K562 (cell line): ENCODE results near the gene SCUBE1. TPM values are rescaled to one million over a fixed set of nuclear protein-coding genes. Genes with fewer than 3 reads are reported as not detected.

Experiments
- BCOR ChIP-seq: fragments of 450-650 bp; IDR thresholded peaks from 2 replicates; pipeline ENCODE4 v1.6.1; 2016
- CHD2 ChIP-seq: IDR thresholded peaks from 2 replicates; pipeline ENCODE4 v1.6.1; 2011; ENCODE audit warnings: low read depth, low read length
- E2F3 ChIP-seq: fragments of 250-450 bp; sonication (Bioruptor Pico); IDR thresholded peaks from 2 replicates; pipeline ENCODE4 v1.4.0; 2020; ENCODE audit warnings: mild to moderate bottlenecking
- EP400 ChIP-seq: fragments of 450-650 bp; IDR thresholded peaks from 2 replicates; pipeline ENCODE4 v1.6.1; 2017; ENCODE audit warnings: antibody characterized with exemption, mild to moderate bottlenecking, moderate library complexity
- FOXK2 ChIP-seq, 2 experiments: fragments of 450-650 bp; IDR thresholded peaks in 1 of 2; conservative IDR thresholded peaks in 1 of 2; 2 replicates each; pipeline ENCODE4 v1.6.1; 2016; ENCODE audit warnings: low read depth in 2 of 2, mild to moderate bottlenecking in 1 of 2
- MAZ ChIP-seq, 2 experiments: fragments of 450-650 bp in 1 of 2; sonication (generic) in 1 of 2; formaldehyde crosslinking; IDR thresholded peaks in 1 of 2; conservative IDR thresholded peaks in 1 of 2; 2 replicates each; pipeline versions ENCODE4 v1.4.0 to v1.5.0; 2020; ENCODE audit warnings: mild to moderate bottlenecking in 1 of 2, missing genetic modification reagents in 1 of 2
- MTA1 ChIP-seq: fragments of 450-650 bp; IDR thresholded peaks from 2 replicates; pipeline ENCODE4 v1.6.1; 2017; ENCODE audit warnings: borderline replicate concordance
- RB1 ChIP-seq: fragments of 450-650 bp; IDR thresholded peaks from 2 replicates; pipeline ENCODE4 v1.6.1; 2017; ENCODE audit warnings: low read depth, mild to moderate bottlenecking
- RBFOX2 ChIP-seq: fragments of 200-400 bp; formaldehyde crosslinking; IDR thresholded peaks from 2 replicates; pipeline ENCODE4 v1.6.1; 2017; ENCODE audit warnings: low read depth, mild to moderate bottlenecking, low read length, moderate library complexity
- SP1 ChIP-seq: sonication (generic); formaldehyde crosslinking; IDR thresholded peaks from 2 replicates; pipeline ENCODE4 v1.8.1; 2022; ENCODE audit warnings: mild to moderate bottlenecking, missing genetic modification reagents
- ZEB2 ChIP-seq: fragments of 450-650 bp; IDR thresholded peaks from 2 replicates; pipeline ENCODE4 v1.6.1; 2016
- polyA plus RNA-seq, 8 experiments: library from polyadenylated mRNA; depleted of rRNA in 4 of 8; stranded (reverse) in 5 of 8; unstranded in 3 of 8; fragments of >200 nt; fragmentation: Nextera tagmentation in 2 of 8; fragmentation: Illumina TruSeq in 1 of 8; extraction: Ambion mirVana in 2 of 8; extraction: Trizol in 1 of 8; gene quantifications; 2 replicates each; pipeline versions ENCODE4 v1.2.1 to v1.2.3, GENCODE V29; 2011 to 2014; ENCODE audit warnings: inconsistent platforms in 1 of 8, missing spikeins in 1 of 8
- total RNA-seq, 7 experiments: library from RNA; depleted of rRNA in 6 of 7; stranded (reverse); fragments of >200 nt in 6 of 7; fragmentation: Illumina TruSeq in 2 of 7; extraction: Trizol in 2 of 7; gene quantifications; 2 replicates each; pipeline versions ENCODE4 v1.2.1 to v1.2.3, GENCODE V29; 2011 to 2021; ENCODE audit warnings: low replicate concordance in 1 of 7
- TF ChIP-seq, protein P1 (sequence below): fragments of 200-600 bp; sonication (generic); IDR thresholded peaks from one replicate; pipeline ENCODE4 v1.6.1; 2012; ENCODE audit warnings: mild to moderate bottlenecking, low read depth, low read length, inconsistent platforms
- TF ChIP-seq, protein P2 (sequence below), 3 experiments: fragments of 200-800 bp in 1 of 3; sonication (Bioruptor generic) in 1 of 3; sonication (generic) in 1 of 3; formaldehyde crosslinking in 1 of 3; IDR thresholded peaks; 2 replicates each; pipeline versions ENCODE4 v1.6.1 to v1.8.0; 2016 to 2022; ENCODE audit warnings: mild to moderate bottlenecking in 2 of 3, missing compliant biosample characterization in 2 of 3, missing genetic modification characterization in 2 of 3, missing genetic modification reagents in 1 of 3

The SCUBE1 gene
- total and polyA plus RNA-seq, 9 of the 15 experiments (the other 6 are each of a cell fraction or from before 2014, with no cell fraction given): 0.03 to 0.47 (median 0.29) TPM; not detected in 6

- TF ChIP-seq EP400 (peak; percentile 60), RB1 (peak; percentile 23; the same call in 1 of the 2 replicates), FOXK2 (conservative IDR thresholded peaks at IDR 0.05 in 1 of 2, IDR thresholded peaks at IDR 0.05 in 1 of 2; ENCODE audit: low read depth in 2 of 2) (peak in 1 of 2 experiments; percentile 46; a peak in 1 of 4 replicates), ZEB2 (peak; percentile 90), MAZ (CRISPR knock-in tag; conservative IDR thresholded peaks at IDR 0.05 in 1 of 2, IDR thresholded peaks at IDR 0.05 in 1 of 2) (peak; percentile 43 to 66; a peak in 2 of 4 replicates), E2F3 (CRISPR knock-in tag) (no peak), RBFOX2 (peak; percentile 66), MTA1 (no peak), SP1 (CRISPR knock-in tag) (0 out of 2 replicates have a peak, but pooled peaks have one; percentile 59), BCOR (peak; percentile 15; the same call in 1 of the 2 replicates), CHD2 (no peak)
- TF ChIP-seq, protein P1, sequence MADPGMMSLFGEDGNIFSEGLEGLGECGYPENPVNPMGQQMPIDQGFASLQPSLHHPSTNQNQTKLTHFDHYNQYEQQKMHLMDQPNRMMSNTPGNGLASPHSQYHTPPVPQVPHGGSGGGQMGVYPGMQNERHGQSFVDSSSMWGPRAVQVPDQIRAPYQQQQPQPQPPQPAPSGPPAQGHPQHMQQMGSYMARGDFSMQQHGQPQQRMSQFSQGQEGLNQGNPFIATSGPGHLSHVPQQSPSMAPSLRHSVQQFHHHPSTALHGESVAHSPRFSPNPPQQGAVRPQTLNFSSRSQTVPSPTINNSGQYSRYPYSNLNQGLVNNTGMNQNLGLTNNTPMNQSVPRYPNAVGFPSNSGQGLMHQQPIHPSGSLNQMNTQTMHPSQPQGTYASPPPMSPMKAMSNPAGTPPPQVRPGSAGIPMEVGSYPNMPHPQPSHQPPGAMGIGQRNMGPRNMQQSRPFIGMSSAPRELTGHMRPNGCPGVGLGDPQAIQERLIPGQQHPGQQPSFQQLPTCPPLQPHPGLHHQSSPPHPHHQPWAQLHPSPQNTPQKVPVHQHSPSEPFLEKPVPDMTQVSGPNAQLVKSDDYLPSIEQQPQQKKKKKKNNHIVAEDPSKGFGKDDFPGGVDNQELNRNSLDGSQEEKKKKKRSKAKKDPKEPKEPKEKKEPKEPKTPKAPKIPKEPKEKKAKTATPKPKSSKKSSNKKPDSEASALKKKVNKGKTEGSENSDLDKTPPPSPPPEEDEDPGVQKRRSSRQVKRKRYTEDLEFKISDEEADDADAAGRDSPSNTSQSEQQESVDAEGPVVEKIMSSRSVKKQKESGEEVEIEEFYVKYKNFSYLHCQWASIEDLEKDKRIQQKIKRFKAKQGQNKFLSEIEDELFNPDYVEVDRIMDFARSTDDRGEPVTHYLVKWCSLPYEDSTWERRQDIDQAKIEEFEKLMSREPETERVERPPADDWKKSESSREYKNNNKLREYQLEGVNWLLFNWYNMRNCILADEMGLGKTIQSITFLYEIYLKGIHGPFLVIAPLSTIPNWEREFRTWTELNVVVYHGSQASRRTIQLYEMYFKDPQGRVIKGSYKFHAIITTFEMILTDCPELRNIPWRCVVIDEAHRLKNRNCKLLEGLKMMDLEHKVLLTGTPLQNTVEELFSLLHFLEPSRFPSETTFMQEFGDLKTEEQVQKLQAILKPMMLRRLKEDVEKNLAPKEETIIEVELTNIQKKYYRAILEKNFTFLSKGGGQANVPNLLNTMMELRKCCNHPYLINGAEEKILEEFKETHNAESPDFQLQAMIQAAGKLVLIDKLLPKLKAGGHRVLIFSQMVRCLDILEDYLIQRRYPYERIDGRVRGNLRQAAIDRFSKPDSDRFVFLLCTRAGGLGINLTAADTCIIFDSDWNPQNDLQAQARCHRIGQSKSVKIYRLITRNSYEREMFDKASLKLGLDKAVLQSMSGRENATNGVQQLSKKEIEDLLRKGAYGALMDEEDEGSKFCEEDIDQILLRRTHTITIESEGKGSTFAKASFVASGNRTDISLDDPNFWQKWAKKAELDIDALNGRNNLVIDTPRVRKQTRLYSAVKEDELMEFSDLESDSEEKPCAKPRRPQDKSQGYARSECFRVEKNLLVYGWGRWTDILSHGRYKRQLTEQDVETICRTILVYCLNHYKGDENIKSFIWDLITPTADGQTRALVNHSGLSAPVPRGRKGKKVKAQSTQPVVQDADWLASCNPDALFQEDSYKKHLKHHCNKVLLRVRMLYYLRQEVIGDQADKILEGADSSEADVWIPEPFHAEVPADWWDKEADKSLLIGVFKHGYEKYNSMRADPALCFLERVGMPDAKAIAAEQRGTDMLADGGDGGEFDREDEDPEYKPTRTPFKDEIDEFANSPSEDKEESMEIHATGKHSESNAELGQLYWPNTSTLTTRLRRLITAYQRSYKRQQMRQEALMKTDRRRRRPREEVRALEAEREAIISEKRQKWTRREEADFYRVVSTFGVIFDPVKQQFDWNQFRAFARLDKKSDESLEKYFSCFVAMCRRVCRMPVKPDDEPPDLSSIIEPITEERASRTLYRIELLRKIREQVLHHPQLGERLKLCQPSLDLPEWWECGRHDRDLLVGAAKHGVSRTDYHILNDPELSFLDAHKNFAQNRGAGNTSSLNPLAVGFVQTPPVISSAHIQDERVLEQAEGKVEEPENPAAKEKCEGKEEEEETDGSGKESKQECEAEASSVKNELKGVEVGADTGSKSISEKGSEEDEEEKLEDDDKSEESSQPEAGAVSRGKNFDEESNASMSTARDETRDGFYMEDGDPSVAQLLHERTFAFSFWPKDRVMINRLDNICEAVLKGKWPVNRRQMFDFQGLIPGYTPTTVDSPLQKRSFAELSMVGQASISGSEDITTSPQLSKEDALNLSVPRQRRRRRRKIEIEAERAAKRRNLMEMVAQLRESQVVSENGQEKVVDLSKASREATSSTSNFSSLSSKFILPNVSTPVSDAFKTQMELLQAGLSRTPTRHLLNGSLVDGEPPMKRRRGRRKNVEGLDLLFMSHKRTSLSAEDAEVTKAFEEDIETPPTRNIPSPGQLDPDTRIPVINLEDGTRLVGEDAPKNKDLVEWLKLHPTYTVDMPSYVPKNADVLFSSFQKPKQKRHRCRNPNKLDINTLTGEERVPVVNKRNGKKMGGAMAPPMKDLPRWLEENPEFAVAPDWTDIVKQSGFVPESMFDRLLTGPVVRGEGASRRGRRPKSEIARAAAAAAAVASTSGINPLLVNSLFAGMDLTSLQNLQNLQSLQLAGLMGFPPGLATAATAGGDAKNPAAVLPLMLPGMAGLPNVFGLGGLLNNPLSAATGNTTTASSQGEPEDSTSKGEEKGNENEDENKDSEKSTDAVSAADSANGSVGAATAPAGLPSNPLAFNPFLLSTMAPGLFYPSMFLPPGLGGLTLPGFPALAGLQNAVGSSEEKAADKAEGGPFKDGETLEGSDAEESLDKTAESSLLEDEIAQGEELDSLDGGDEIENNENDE: no peak
- TF ChIP-seq, protein P2, sequence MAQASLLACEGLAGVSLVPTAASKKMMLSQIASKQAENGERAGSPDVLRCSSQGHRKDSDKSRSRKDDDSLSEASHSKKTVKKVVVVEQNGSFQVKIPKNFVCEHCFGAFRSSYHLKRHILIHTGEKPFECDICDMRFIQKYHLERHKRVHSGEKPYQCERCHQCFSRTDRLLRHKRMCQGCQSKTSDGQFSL (CRISPR knock-in tag; IDR thresholded peaks at IDR 0.05): no peak
- TF ChIP-seq, protein P2 (tag; IDR thresholded peaks at IDR 0.05): no peak
Measured at GRCh38 chr22:43183496-43184277, 159.5 kb downstream of the SCUBE1 start (continued).
